ENCODE results near the gene CCDC92. TPM values are rescaled to one million over a fixed set of nuclear protein-coding genes. Genes with fewer than 3 reads are reported as not detected.

The CCDC92 gene
- total and polyA plus RNA-seq, 2 of the 8 experiments (the other 6 are each of a cell fraction or from before 2014, with no cell fraction given), result 0.43 to 0.51 TPM

GRCh38 chr12:123902821-123903220 is 69.8 kb downstream of the CCDC92 start:
- no peak overlapping the region for H3K56ac ChIP-seq (replicated peaks; ENCODE audit: insufficient read length, low read depth, low read length)
- H3K4ac ChIP-seq (replicated peaks; ENCODE audit: insufficient read length, low read depth, low read length), result no peak overlapping the region
- H3K4me3 ChIP-seq (ENCODE audit: extremely low read depth in 1 of 4, insufficient read depth in 2 of 4, low read depth in 3 of 4, low read length in 4 of 4), result no peak overlapping the region
- no peak overlapping the region for H2BK20ac ChIP-seq (ENCODE audit: low read length)
- POLR2A ChIA-PET (ENCODE audit: partially characterized antibody), result no interaction called here
- CTCF ChIA-PET (ENCODE audit: partially characterized antibody), result interaction anchor here (0.8 to 4.1 kb wide), 8 partner anchors 12 to 103 kb away, joined by 3 to 35 read pairs (median 4); no protein-coding TSS in a partner anchor
- no peaks in the 10 kb centered on the region for H3K23me2 ChIP-seq (ENCODE audit: low read depth, low read length)
- no peaks in the 10 kb centered on the region for H3K79me1 ChIP-seq (ENCODE audit: low read depth, low read length)
- no peak overlapping the region for H2AFZ ChIP-seq (ENCODE audit: low read length)
- no peak overlapping the region for H3K27ac ChIP-seq (ENCODE audit: low read depth, low read length)
- no peak overlapping the region for H2AK5ac ChIP-seq (ENCODE audit: low read depth, low read length)
- H3K18ac ChIP-seq (ENCODE audit: extremely low read depth, low read length), result no peak overlapping the region
- no peak overlapping the region for H2BK120ac ChIP-seq (replicated peaks; ENCODE audit: low read depth, low read length)
- no peak overlapping the region for H3K4me2 ChIP-seq (ENCODE audit: insufficient read depth in 1 of 2, low read depth in 2 of 2, low read length in 2 of 2)
- H4K20me1 ChIP-seq (replicated peaks in 1 of 2; ENCODE audit: control insufficient read depth in 1 of 2, insufficient read depth in 2 of 2, low read length in 2 of 2), result no peaks in the 10 kb centered on the region
- peaks cover 0 to 3% of the 10 kb centered on the region in 2 experiments; a peak in 1 of 4 replicates for H3K9me3 ChIP-seq (ENCODE audit: insufficient read depth in 2 of 2, low read depth in 1 of 2, low read length in 1 of 2)
- H3K14ac ChIP-seq (ENCODE audit: insufficient read length), result no peak overlapping the region
- H3K36me3 ChIP-seq (ENCODE audit: control insufficient read depth in 2 of 4, insufficient read depth in 4 of 4, low read length in 3 of 4), result no peaks in the 10 kb centered on the region
- no peak overlapping the region for H2BK15ac ChIP-seq (ENCODE audit: low read length)
- peaks cover 0 to 7% (median 4%) of the 10 kb centered on the region in 4 experiments; a peak in 3 of 7 replicates for H3K4me1 ChIP-seq (replicated peaks in 1 of 4; ENCODE audit: control insufficient read depth in 3 of 4, insufficient read depth in 4 of 4, low read length in 3 of 4)
- WGBS, 2 experiments (ENCODE audit: extremely low coverage in 1 of 2, insufficient coverage in 1 of 2, insufficient read length in 1 of 2, insufficient replicate concordance in 2 of 2, low coverage in 1 of 2, low lambda C conversion rate in 2 of 2, missing lambda C conversion rate in 1 of 2), result 94% methylated on average over 13 of the region's 13 CpGs; no CpG with 5 or more reads in 1 of the 2 experiments
- 0 out of 7 replicates have a peak, but pooled peaks cover 0 to 2% (median 0%) of the 10 kb centered on the region in 4 experiments for H3K27me3 ChIP-seq (replicated peaks in 1 of 4; ENCODE audit: control insufficient read depth in 3 of 4, extremely low read depth in 1 of 4, insufficient read depth in 3 of 4, low read length in 3 of 4)
- H4K91ac ChIP-seq (replicated peaks; ENCODE audit: insufficient read length, low read length), result no peak overlapping the region
- H4K5ac ChIP-seq (ENCODE audit: insufficient read length, low read depth, low read length), result no peak overlapping the region
- TF ChIP-seq HDAC2 (IDR thresholded peaks at IDR 0.05; ENCODE audit: borderline replicate concordance in 1 of 2, low read depth in 2 of 2, low read length in 2 of 2), result no peak
- H3K79me2 ChIP-seq (ENCODE audit: control insufficient read depth in 1 of 2, insufficient read depth in 2 of 2, low read length in 2 of 2), result no peaks in the 10 kb centered on the region
- H3K9ac ChIP-seq (replicated peaks in 1 of 4; ENCODE audit: extremely low read depth in 1 of 4, low read depth in 3 of 4, low read length in 3 of 4), result no peak overlapping the region
- H2BK5ac ChIP-seq (ENCODE audit: low read depth, low read length), result no peak overlapping the region
- no peak overlapping the region for H4K8ac ChIP-seq (ENCODE audit: extremely low read depth, insufficient read depth, low read length)
- H2BK12ac ChIP-seq (ENCODE audit: low read depth, low read length), result 0 out of 2 replicates have a peak overlapping the region, but pooled peaks have one; percentile 39
- FAIRE-seq (no peak), DNase-seq (ENCODE audit: low read depth in 1 of 2, low spot score in 2 of 2) (no peak)
- H3K23ac ChIP-seq (ENCODE audit: insufficient read length), result no peak overlapping the region
